ENCODE data around the gene PBX4.

- TF ChIP-seq SPI1 (IDR thresholded peaks at IDR 0.05; ENCODE audit: low read depth, low read length) (no peak), POLR2A (IDR thresholded peaks at IDR 0.05; ENCODE audit: low read depth, low read length) (no peak)
Observed at GRCh38 chr19:19532806-19533701, 85.4 kb downstream of the PBX4 start.
